HG03342 (cell line): Measurements from ENCODE around the gene TTK.
"Not testable (repeated sequence)": the region's sequence is repeated elsewhere in the genome, so short reads cannot be mapped to it uniquely, and the experiment has no call there.

Experiments
- ATAC-seq: cut with Tn5 transposase; IDR thresholded peaks from one replicate; pipeline ENCODE4 v1.9.1; 2021; ENCODE audit warnings: mild to moderate bottlenecking, moderate library complexity; ENCODE audit not compliant: unreplicated experiment

Gene TTK

GRCh38 chr6:80021131-80021530 lies 16.7 kb downstream of the TTK start:
- no peak for ATAC-seq

GRCh38 chr6:80021591-80021990 lies 17.1 kb downstream of the TTK start:
- no peak for ATAC-seq

DNA sequence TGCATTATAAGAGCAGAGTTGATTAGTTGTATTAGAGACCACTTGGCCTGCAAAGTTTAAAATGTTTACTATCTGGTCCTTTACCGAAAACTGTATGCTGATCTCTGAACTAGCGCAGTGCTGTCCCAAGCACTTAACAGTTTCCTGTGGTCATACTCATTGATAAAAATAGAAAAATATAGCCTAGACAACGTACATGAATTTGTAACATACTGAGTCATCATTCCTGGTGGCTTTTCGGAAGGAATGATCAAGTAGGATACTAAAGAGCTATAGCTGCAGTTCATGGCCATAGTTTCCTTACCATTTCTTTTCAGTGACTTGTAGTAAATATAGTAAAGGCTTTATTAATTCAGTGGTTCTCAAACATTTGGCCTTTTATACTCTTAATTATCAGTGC lies 18.4 kb downstream of the TTK start:
- ATAC-seq = no peak

DNA sequence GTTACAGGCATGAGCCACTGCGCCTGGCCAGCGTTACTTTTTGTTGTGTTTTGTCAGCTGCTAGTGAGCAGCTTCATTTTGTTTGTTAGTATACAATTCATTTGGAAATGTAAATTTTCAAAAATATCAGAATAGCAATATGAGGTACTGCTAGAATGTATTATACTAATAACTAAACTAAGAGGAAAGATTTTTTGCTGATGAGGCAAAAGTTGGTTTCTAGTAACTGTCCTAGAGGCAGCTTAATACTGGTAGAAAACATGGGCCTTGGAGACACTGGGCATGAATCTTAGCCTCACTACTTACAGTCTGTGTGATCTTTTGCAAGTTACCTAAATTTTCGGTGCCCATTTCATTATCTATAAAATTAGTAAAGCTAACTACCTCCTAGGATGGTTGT lies 24.1 kb downstream of the TTK start:
- no peak for ATAC-seq

DNA sequence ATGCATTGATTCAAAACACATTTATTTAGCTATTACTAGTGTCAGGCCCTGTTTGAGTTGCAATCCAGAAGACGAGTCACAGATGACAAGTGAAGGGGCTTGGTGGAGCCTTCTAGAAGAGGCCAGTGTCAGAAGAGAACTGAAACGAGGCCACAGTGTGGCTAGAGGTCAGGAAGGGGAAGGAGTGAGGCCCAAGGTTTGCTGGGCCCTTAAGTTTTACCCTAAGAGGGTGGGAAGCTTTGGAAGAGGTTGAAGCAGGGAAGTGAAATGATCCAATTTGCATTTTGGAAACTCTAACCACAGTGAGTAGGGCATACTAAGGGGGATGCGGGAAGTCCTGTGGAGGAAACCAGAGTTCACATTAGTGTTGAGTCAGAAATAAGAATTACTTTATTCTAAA lies 25.0 kb downstream of the TTK start:
- ATAC-seq = peak; percentile 68

DNA sequence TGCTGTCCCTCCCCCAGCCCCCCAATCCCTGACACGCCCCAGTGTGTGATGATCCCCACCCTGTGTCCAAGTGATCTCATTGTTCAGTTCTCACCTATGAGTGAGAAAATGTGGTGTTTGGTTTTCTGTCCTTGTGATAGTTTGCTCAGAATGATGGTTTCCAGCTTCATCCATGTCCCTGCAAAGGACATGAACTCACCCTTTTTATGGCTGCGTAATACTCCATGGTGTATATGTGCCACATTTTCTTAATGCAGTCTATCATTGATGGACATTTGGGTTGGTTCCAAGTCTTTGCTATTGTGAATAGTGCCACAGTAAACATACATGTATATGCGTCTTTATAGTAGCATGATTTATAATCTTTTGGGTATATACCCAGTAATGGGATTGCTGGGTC lies 43.8 kb downstream of the TTK start:
- not testable (repeated sequence) for ATAC-seq

DNA sequence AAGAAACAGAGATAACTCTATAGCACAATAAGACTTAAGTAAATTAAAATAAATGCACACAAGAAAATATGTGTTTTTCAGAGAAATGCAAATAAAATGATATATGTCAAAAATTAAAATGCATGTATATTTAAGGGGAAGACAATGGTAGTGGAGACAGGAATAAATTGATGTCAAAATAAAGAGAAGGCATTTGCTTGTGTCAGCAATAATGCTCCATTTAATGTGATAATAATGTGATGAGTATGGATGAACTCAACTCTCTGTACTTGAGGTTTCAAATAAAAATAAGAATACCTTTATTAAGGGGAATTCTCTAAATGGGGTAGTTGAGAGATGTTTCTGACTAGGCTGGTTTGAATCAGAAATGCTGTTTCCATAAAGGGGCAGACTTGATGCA lies 56.3 kb downstream of the TTK start:
- no peak for ATAC-seq

- not testable (repeated sequence) for ATAC-seq
These were observed 63.7 kb downstream of the TTK start for GRCh38 chr6:80068146-80068545.

GRCh38 chr6:80070431-80070830 lies 66.0 kb downstream of the TTK start:
- ATAC-seq = not testable (repeated sequence)

- ATAC-seq = no peak
These were observed 72.6 kb downstream of the TTK start for GRCh38 chr6:80077067-80077466.

GRCh38 chr6:80088637-80089036 lies 84.2 kb downstream of the TTK start:
- no peak for ATAC-seq

DNA sequence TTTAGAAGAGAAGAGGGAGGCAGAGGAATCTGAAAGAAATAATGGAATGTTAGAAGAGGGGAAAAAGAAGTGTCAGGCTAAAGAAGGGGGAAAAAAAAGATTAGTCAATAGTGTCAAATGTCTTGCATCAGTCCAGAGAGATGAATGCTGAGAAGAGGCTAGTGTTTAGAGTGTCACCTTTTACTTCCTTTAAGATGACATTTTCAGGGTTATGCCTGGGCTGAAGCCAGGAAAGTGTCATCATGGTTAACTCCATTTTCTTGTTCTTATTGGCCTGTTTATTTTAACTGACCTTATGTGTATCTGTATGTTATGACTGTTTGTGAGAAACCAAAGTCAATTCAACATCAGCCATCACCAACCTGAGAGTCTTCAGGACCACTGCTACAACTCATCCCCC lies 87.1 kb downstream of the TTK start:
- no peak for ATAC-seq
